GM23248 (cell line): Measurements from ENCODE around the gene KLF13.

ENCODE experiments used
- EZH2 ChIP-seq: fragments of 200-600 bp; sonication (generic); IDR thresholded peaks from 2 replicates; pipeline ENCODE4 v1.6.1; 2018; ENCODE audit warnings: antibody characterized with exemption, mild to moderate bottlenecking; ENCODE audit not compliant: insufficient read depth, poor library complexity, severe bottlenecking
- EZH2phosphoT487 ChIP-seq: fragments of 200-600 bp; sonication (generic); IDR thresholded peaks from 2 replicates; pipeline ENCODE4 v1.6.1; 2018; ENCODE audit warnings: antibody characterized with exemption, moderate library complexity, mild to moderate bottlenecking, low read depth; ENCODE audit not compliant: insufficient read depth

DNA sequence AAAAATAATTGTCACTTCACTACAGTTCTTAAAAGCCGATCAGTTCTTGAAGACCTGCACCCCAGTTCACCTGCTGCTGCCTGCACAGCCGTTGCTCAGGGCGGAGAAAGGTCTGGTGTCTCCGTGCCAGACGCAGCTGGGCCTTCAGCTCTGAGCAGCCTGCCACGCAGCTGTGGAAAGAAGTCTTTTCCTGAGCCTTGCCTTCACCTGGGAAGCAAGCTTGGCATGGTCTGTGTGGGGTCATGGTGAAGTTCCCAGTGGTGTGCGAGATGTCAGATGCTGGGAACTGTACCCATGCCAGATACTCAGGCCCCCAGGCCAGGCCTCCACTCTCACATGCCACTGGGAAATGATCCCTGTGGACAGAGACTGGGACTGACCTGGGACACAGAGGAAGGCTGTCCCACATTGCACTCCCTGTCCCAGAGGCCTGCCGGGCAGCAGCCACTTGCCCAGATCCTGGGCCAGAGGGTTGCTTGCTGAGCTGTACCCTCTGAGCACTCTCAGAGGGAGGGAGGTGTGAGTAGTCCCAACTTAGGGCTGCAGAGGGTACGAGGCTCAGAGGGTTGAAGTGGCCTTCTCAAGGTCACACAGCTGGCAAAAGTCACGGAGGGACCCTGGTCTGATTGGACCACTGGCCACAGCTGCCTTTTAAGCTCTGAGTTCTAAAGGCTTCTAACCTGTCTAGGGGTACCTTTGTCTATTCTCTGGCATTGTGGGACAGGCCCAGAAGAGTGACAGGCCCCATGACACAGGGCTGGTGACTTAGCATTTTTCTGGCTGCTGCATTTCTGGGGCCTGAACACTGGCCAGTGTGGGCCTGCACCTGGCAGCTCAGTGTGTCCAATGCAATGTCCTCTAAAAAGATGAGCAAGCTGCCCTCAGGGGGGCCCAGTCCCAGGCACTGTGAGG is 55.4 kb downstream of the KLF13 start:
- TF ChIP-seq EZH2 (no peak), EZH2phosphoT487 (no peak)
